Astrocyte (in vitro differentiated cells and primary cell): ENCODE data around the gene COL4A5. TPM values are rescaled to one million over a fixed set of nuclear protein-coding genes. Genes with fewer than 3 reads are reported as not detected.
A peak's percentile ranks its signal among the peaks of the same experiment; 100 is the strongest.

Experiments
- DNase-seq: peaks from one replicate; pipeline ENCODE4 v3.0.0-alpha.2; 2010; ENCODE audit warnings: low read depth
- FAIRE-seq: peaks from 2 replicates; lab custom pipeline; 2011; peaks lifted over from hg19 to GRCh38; lab: Jason Lieb, UNC
- H2AFZ ChIP-seq: 2 replicates; pipeline ENCODE4 v1.6.0; 2012; ENCODE audit warnings: low read depth, low read length, inconsistent platforms
- H3K27ac ChIP-seq: 2 replicates; pipeline ENCODE4 v1.5.1; 2011; ENCODE audit warnings: low read depth, low read length, inconsistent platforms
- H3K27me3 ChIP-seq: 2 replicates; pipeline ENCODE4 v1.6.0; 2011; ENCODE audit warnings: low read length, inconsistent platforms; ENCODE audit not compliant: insufficient read depth
- H3K36me3 ChIP-seq: 2 replicates; pipeline ENCODE4 v1.5.1; 2011; ENCODE audit warnings: low read length, inconsistent platforms; ENCODE audit not compliant: insufficient read depth
- H3K4me1 ChIP-seq: 2 replicates; pipeline ENCODE4 v1.5.1; 2011; ENCODE audit warnings: low read length, inconsistent platforms; ENCODE audit not compliant: insufficient read depth
- H3K4me2 ChIP-seq: 2 replicates; pipeline ENCODE4 v1.6.0; 2012; ENCODE audit warnings: low read length, inconsistent platforms
- H3K4me3 ChIP-seq: 2 replicates; pipeline ENCODE4 v1.5.1; 2011; ENCODE audit warnings: low read depth, mild to moderate bottlenecking, low read length, inconsistent platforms; ENCODE audit not compliant: insufficient read depth
- H3K79me2 ChIP-seq: 2 replicates; pipeline ENCODE4 v1.6.0; 2012; ENCODE audit warnings: mild to moderate bottlenecking, low read length, inconsistent platforms; ENCODE audit not compliant: insufficient read depth
- H3K9ac ChIP-seq: 2 replicates; pipeline ENCODE4 v1.6.0; 2012; ENCODE audit warnings: mild to moderate bottlenecking, low read length, inconsistent platforms
- H3K9me3 ChIP-seq: 2 replicates; pipeline ENCODE4 v1.5.1; 2012; ENCODE audit warnings: low read depth, mild to moderate bottlenecking, low read length, inconsistent platforms; ENCODE audit not compliant: insufficient read depth
- H4K20me1 ChIP-seq: 2 replicates; pipeline ENCODE4 v1.6.0; 2012; ENCODE audit warnings: low read length, inconsistent platforms; ENCODE audit not compliant: insufficient read depth
- H3K27ac Mint-ChIP-seq: one replicate; pipeline ENCODE4 v1.8.0; 2021; ENCODE audit warnings: mild to moderate bottlenecking, mixed read lengths; ENCODE audit not compliant: unreplicated experiment
- H3K27me3 Mint-ChIP-seq: one replicate; pipeline ENCODE4 v1.8.0; 2021; ENCODE audit warnings: low read depth, mixed read lengths; ENCODE audit not compliant: unreplicated experiment
- H3K36me3 Mint-ChIP-seq: one replicate; pipeline ENCODE4 v1.8.0; 2021; ENCODE audit warnings: low read depth, mixed read lengths; ENCODE audit not compliant: unreplicated experiment
- H3K4me1 Mint-ChIP-seq: one replicate; pipeline ENCODE4 v1.8.0; 2021; ENCODE audit warnings: low read depth, mixed read lengths; ENCODE audit not compliant: unreplicated experiment
- H3K4me3 Mint-ChIP-seq: one replicate; pipeline ENCODE4 v1.8.0; 2021; ENCODE audit warnings: mild to moderate bottlenecking, moderate library complexity, mixed read lengths; ENCODE audit not compliant: unreplicated experiment
- H3K9me3 Mint-ChIP-seq: one replicate; pipeline ENCODE4 v1.8.0; 2021; ENCODE audit warnings: mild to moderate bottlenecking, mixed read lengths; ENCODE audit not compliant: unreplicated experiment
- EZH2 ChIP-seq: IDR thresholded peaks from 2 replicates; pipeline ENCODE4 v1.6.1; 2012; ENCODE audit warnings: mild to moderate bottlenecking, low read length, inconsistent platforms; ENCODE audit not compliant: insufficient read depth
- total RNA-seq: library from RNA; stranded (reverse); gene quantifications from 2 replicates; pipeline ENCODE4 v1.2.1, GENCODE V29; 2021
- TF ChIP-seq, protein P1 (sequence below): IDR thresholded peaks from 2 replicates; pipeline ENCODE4 v1.5.1; 2011; ENCODE audit warnings: low read depth, mild to moderate bottlenecking, inconsistent platforms, low read length, moderate library complexity; ENCODE audit not compliant: insufficient read depth

Gene COL4A5
- total RNA-seq, 1 donor from 2014 or later: 57.1 TPM

DNA sequence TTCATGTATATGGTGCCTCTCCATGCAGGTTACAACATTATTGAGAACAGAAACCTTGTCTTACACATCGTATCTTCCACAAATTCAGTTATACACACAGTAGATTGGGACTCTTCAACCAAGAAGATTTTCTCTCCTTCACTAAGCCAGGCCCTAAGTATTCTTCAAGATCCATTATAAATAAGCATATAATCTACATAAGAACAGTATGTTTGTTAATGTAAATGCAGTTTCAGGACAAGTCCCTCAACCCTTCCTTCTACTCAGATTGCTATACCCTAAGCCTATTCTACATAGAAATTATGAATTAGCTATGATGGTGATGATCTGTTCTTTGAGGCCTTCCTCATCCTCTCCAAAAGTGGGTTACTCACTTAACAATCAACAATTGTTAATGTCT is 42.7 kb upstream of the COL4A5 start:
- peak overlapping the region; percentile 20 for H3K27ac Mint-ChIP-seq
- H3K9me3 ChIP-seq: no peaks in the 10 kb centered on the region
- no peak overlapping the region for H3K4me3 ChIP-seq
- no peak overlapping the region for H3K4me3 Mint-ChIP-seq
- FAIRE-seq (peak; percentile 85), DNase-seq (no peak)
- no peaks in the 10 kb centered on the region for H3K36me3 ChIP-seq
- no peak overlapping the region for H3K27ac ChIP-seq
- H3K27me3 ChIP-seq: no peaks in the 10 kb centered on the region
- H3K9ac ChIP-seq: no peak overlapping the region
- TF ChIP-seq, protein P1, sequence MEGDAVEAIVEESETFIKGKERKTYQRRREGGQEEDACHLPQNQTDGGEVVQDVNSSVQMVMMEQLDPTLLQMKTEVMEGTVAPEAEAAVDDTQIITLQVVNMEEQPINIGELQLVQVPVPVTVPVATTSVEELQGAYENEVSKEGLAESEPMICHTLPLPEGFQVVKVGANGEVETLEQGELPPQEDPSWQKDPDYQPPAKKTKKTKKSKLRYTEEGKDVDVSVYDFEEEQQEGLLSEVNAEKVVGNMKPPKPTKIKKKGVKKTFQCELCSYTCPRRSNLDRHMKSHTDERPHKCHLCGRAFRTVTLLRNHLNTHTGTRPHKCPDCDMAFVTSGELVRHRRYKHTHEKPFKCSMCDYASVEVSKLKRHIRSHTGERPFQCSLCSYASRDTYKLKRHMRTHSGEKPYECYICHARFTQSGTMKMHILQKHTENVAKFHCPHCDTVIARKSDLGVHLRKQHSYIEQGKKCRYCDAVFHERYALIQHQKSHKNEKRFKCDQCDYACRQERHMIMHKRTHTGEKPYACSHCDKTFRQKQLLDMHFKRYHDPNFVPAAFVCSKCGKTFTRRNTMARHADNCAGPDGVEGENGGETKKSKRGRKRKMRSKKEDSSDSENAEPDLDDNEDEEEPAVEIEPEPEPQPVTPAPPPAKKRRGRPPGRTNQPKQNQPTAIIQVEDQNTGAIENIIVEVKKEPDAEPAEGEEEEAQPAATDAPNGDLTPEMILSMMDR: no peak
- TF ChIP-seq EZH2: no peak
- no peak overlapping the region for H2AFZ ChIP-seq
- H3K4me1 ChIP-seq: peaks cover 10% of the 10 kb centered on the region
- H3K9me3 Mint-ChIP-seq: peaks cover 2% of the 10 kb centered on the region
- peak overlapping the region; percentile 30 for H3K4me2 ChIP-seq
- H3K79me2 ChIP-seq: no peaks in the 10 kb centered on the region
- no peaks in the 10 kb centered on the region for H3K27me3 Mint-ChIP-seq
- H4K20me1 ChIP-seq: no peaks in the 10 kb centered on the region
- peaks cover 27% of the 10 kb centered on the region for H3K4me1 Mint-ChIP-seq
- no peaks in the 10 kb centered on the region for H3K36me3 Mint-ChIP-seq

DNA sequence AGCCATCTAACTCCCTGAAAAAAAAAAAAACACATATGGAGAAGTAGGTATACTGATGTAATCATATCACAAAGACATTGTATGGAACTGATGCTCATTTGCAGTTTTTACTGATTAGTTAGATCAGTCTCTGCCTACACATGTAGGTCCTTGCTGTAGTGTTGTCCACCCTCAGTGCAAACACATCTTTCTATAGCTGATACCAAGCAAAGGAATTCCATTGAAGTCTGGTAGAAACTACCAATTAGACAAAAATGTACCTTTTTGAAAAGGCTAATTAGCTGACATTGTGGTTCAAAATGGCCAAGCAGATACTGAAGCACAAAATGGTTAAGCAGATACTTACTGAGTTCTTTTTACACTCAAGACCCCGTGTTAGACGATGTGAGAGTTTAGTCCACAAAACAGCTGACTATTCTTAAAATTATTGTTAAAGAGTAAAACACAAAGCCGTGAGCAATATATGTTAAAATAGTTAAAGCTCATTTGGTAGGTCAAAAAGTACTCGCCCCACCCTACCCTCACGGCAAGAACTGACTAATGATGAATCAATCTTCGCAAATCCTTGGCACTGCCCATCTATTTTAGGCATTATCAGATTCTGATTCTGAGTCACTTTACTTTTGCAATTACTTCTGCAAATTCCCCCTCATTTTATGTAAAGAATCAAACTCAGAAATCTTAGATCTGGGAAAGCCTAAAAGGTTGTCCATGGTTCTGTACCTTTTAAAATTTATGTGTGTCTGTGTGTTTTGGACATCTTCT is 41.8 kb upstream of the COL4A5 start:
- peak overlapping the region; percentile 28 for H3K4me2 ChIP-seq

More for the DNA sequence above, 41.8 kb upstream of the COL4A5 start:
- Histone ChIP-seq H3K4me3 (peak overlapping the region; percentile 32), H3K79me2 (no peaks in the 10 kb centered on the region), H3K9me3 (no peaks in the 10 kb centered on the region), H2AFZ (no peak overlapping the region), H3K36me3 (no peaks in the 10 kb centered on the region), H3K27me3 (no peaks in the 10 kb centered on the region), H3K9ac (no peak overlapping the region), H4K20me1 (no peaks in the 10 kb centered on the region), H3K4me1 (peaks cover 10% of the 10 kb centered on the region), H3K27ac (peak overlapping the region; percentile 47)
- no peaks in the 10 kb centered on the region for H3K27me3 Mint-ChIP-seq
- H3K4me1 Mint-ChIP-seq: peaks cover 27% of the 10 kb centered on the region
- no peak overlapping the region for H3K27ac Mint-ChIP-seq
- H3K36me3 Mint-ChIP-seq: no peaks in the 10 kb centered on the region
- H3K9me3 Mint-ChIP-seq: peaks cover 2% of the 10 kb centered on the region
- peak; percentile 56 for FAIRE-seq
- peak; percentile 25 for DNase-seq
- TF ChIP-seq, protein P1: no peak
- no peak for TF ChIP-seq EZH2
- no peak overlapping the region for H3K4me3 Mint-ChIP-seq
